ENCODE data around the gene ZNF732. TPM values are rescaled to one million over a fixed set of nuclear protein-coding genes. Genes with fewer than 3 reads are reported as not detected.
A peak's percentile ranks its signal among the peaks of the same experiment; 100 is the strongest.

Gene ZNF732
- total and polyA plus RNA-seq, 9 of the 15 experiments (the other 6 are each of a cell fraction or from before 2014, with no cell fraction given) = 0.06 to 0.36 (median 0.15) TPM; not detected in 1

GRCh38 chr4:337143-337931 is 32.1 kb upstream of the ZNF732 start, which contains the start of gene ZNF141:
ZNF141 (plus strand) TSS chr4:337814; CDS start chr4:337984, 170 bp downstream.
- no peak for DNase-seq (ENCODE audit: extremely low read depth in 1 of 4, low spot score in 3 of 4)
- H3K27ac ChIP-seq (ENCODE audit: extremely low read depth, low read depth, low read length) = no peak within 1 kb of the TSS
- H3K36me3 ChIP-seq (ENCODE audit: control insufficient read depth, insufficient read depth, low read length) = no peaks in the 10 kb centered on the region
- no peak for ATAC-seq
- H4K20me1 ChIP-seq (replicated peaks; ENCODE audit: control insufficient read depth, insufficient read depth, low read length) = no peaks in the 10 kb centered on the region
- no peak within 1 kb of the TSS for H3K9ac ChIP-seq (ENCODE audit: insufficient read depth in 1 of 2, low read depth in 2 of 2, low read length in 2 of 2)
- H3K9me3 ChIP-seq (replicated peaks; ENCODE audit: control insufficient read depth, insufficient read depth, low read depth, low read length) = no peaks in the 10 kb centered on the region
- WGBS (ENCODE audit: insufficient coverage, low coverage, missing lambda C conversion rate) = 29% methylated on average over 41 of the region's 59 CpGs
- BruUV-seq (replicated peaks) = no TSS peak
- H3K79me2 ChIP-seq (ENCODE audit: control insufficient read depth, insufficient read depth, low read length) = no peaks in the 10 kb centered on the region
- no peaks in the 10 kb centered on the region for H3K4me1 ChIP-seq (replicated peaks in 1 of 2; ENCODE audit: control insufficient read depth in 2 of 2, insufficient read depth in 2 of 2, low read length in 2 of 2)
- intact Hi-C loops (cut with micrococcal nuclease) (no loop called here), in situ Hi-C loops (cut with MboI) (no loop called here)
- POLR2A ChIA-PET = no interaction called here
- H3K27me3 ChIP-seq (ENCODE audit: control insufficient read depth in 2 of 2, insufficient read depth in 2 of 2, low read length in 2 of 2) = no peaks in the 10 kb centered on the region
- no peak within 1 kb of the TSS for H2AFZ ChIP-seq (ENCODE audit: low read depth, low read length)
- no peak within 1 kb of the TSS for H3K4me3 ChIP-seq
- CTCF ChIA-PET (ENCODE audit: low intra/inter-chr PET ratio) = no interaction called here
- no peak within 1 kb of the TSS for H3K4me2 ChIP-seq (ENCODE audit: insufficient read depth, low read length)
- no peaks in the 10 kb centered on the region for H3K9me1 ChIP-seq (ENCODE audit: control insufficient read depth, insufficient read depth, low read length)
- TF ChIP-seq ZNF586 (CRISPR knock-in tag; conservative IDR thresholded peaks at IDR 0.05) (no peak), PKNOX1 (IDR thresholded peaks at IDR 0.05) (peak; percentile 65), FOXA1 (IDR thresholded peaks at IDR 0.05; ENCODE audit: borderline replicate concordance) (no peak), MTA3 (IDR thresholded peaks at IDR 0.05; ENCODE audit: borderline replicate concordance) (no peak), SNRNP70 (optimal IDR thresholded peaks at IDR 0.05; ENCODE audit: low read depth, low read length) (no peak), HINFP (tag; conservative IDR thresholded peaks at IDR 0.05; ENCODE audit: low read depth) (no peak)
- FAIRE-seq = no peak

Measured in K562 (cell line).